HG02884 (cell line): ENCODE data around the gene ENPEP.

Experiments used
- ATAC-seq: cut with Tn5 transposase; IDR thresholded peaks from one replicate; pipeline ENCODE4 v1.9.1; 2021; ENCODE audit warnings: mild to moderate bottlenecking, moderate library complexity; ENCODE audit not compliant: unreplicated experiment

The ENPEP gene

GRCh38 chr4:110597582-110597981, 121.6 kb downstream of the ENPEP start:
- no peak for ATAC-seq

- ATAC-seq: no peak
Measured at GRCh38 chr4:110602061-110602460, 126.1 kb downstream of the ENPEP start.

GRCh38 chr4:110605077-110605476, 129.1 kb downstream of the ENPEP start:
- ATAC-seq: no peak

- ATAC-seq: no peak
Measured at GRCh38 chr4:110609044-110609750, 133.2 kb downstream of the ENPEP start.

- no peak for ATAC-seq
Measured at GRCh38 chr4:110610620-110610939, 134.6 kb downstream of the ENPEP start.

GRCh38 chr4:110610940-110611831, 135.2 kb downstream of the ENPEP start:
- ATAC-seq: peak; percentile 71

GRCh38 chr4:110611968-110612447, 136.1 kb downstream of the ENPEP start:
- no peak for ATAC-seq

- ATAC-seq: no peak
Measured at GRCh38 chr4:110612631-110613269, 136.8 kb downstream of the ENPEP start.

GRCh38 chr4:110613745-110614144, 137.8 kb downstream of the ENPEP start:
- no peak for ATAC-seq

- no peak for ATAC-seq
Measured at GRCh38 chr4:110614173-110614963, 138.4 kb downstream of the ENPEP start.
